Pancreas (tissue), 10 donors: ENCODE measurements around the gene TMEM235. TPM values are rescaled to one million over a fixed set of nuclear protein-coding genes. Genes with fewer than 3 reads are reported as not detected.

Source experiments
- ATAC-seq, 4 donors: fragments of 200-7000 bp; cut with Tn5 transposase; one replicate each; pipeline versions ENCODE4 v1.8.0 to v1.9.1; 2020; ENCODE audit warnings: mild to moderate bottlenecking in 4 of 4, moderate library complexity in 4 of 4
- DNase-seq, 6 donors: peaks; one replicate each; pipeline ENCODE4 v3.0.0-alpha.2; 2020
- FAIRE-seq: peaks from 2 replicates; lab custom pipeline; 2012; peaks lifted over from hg19 to GRCh38; lab: Jason Lieb, UNC
- H3K27ac ChIP-seq, 4 donors: fragments of 200-600 bp; sonication (generic); 1 replicate in 3 of 4; 2 replicates in 1 of 4; pipeline versions ENCODE4 v1.5.0 to v1.8.0; 2020
- H3K27me3 ChIP-seq, 4 donors: fragments of 200-600 bp; one replicate each; pipeline ENCODE4 v1.8.0; 2021
- H3K36me3 ChIP-seq, 3 donors: fragments of 200-600 bp; sonication (generic) in 1 of 3; one replicate each; pipeline versions ENCODE4 v1.5.0 to v1.8.0; 2020 to 2021
- H3K4me1 ChIP-seq, 3 donors: fragments of 200-600 bp; one replicate each; pipeline ENCODE4 v1.8.0; 2021
- H3K4me3 ChIP-seq, 4 donors: fragments of 200-600 bp; sonication (generic) in 2 of 4; one replicate each; pipeline versions ENCODE4 v1.5.0 to v1.8.0; 2020 to 2021
- H3K9me3 ChIP-seq, 4 donors: fragments of 200-600 bp; one replicate each; pipeline ENCODE4 v1.8.0; 2021
- CTCF ChIP-seq, 4 donors: fragments of 200-600 bp; sonication (generic) in 3 of 4; IDR thresholded peaks; one replicate each; pipeline versions ENCODE4 v1.5.0 to v1.8.0; 2021; ENCODE audit warnings: antibody characterized with exemption in 4 of 4
- WGBS, 2 donors: extraction: QIAGEN DNeasy Blood & Tissue Kit; methylation state at CpG; one replicate each; pipeline ENCODE4 v1.1.7; 2013; 5-methylcytosine and 5-hydroxymethylcytosine counted together
- intact Hi-C, 3 donors: fragments of 100-400 bp; cut with DNase I; formaldehyde crosslinking; loops; one replicate each; pipeline versions ENCODE4 v1.11.1 to v1.14.2; 2022
- polyA plus RNA-seq, 2 donors: library from polyadenylated mRNA; stranded (reverse); fragments of 200-250 nt; gene quantifications; one replicate each; pipeline ENCODE4 v1.2.3, GENCODE V29; 2013
- total RNA-seq, 6 donors: library from RNA; stranded (reverse); fragmentation: NEBNext Ultra II Directional in 4 of 6; extraction: Animal tissue kit (Norgen Biotek cat#: 25700) in 4 of 6; gene quantifications; one replicate each; pipeline versions ENCODE4 v1.2.1 to v1.2.4, GENCODE V29; 2021 to 2023
- donor health status: healthy with polysubstance abuse.
- donor health status: DM: no; HTN: no; CAD: no; lungs with moderate emphysema.
- donor health status: DM: no; HTN: no; CAD: no.
- donor health status: control.
- donor health status: control.
- donor health status: Bipolar disorder and iron deficiency.
- donor health status: DM: yes; HTN: yes; CAD: no.
- donor health status: DM: no; HTN: no; CAD: no.
- donor health status: DM: no; HTN: no; CAD: no.
- donor health status: DM: yes; HTN: yes; CAD: no.

The TMEM235 gene
- total and polyA plus RNA-seq, 8 donors: 0.05 to 0.11 TPM; not detected in 6

- FAIRE-seq: no peak
- Histone ChIP-seq H3K9me3 (no peaks in the 10 kb centered on the region), H3K27me3 (no peaks in the 10 kb centered on the region), H3K36me3 (no peaks in the 10 kb centered on the region), H3K4me1 (no peaks in the 10 kb centered on the region), H3K27ac (no peak overlapping the region), H3K4me3 (no peak overlapping the region)
- intact Hi-C loops: loop anchor here in 2 of 3 donors (5.0 kb wide), 1 partner anchor 138 kb away; no protein-coding TSS in a partner anchor
- TF ChIP-seq CTCF (IDR thresholded peaks at IDR 0.05): no peak
- DNase-seq: peak in 1 of 6 donors; percentile 67
- WGBS, 2 donors: 57 to 64% methylated on average over 20 of the region's 20 CpGs
- ATAC-seq: no peak
These were observed 18.7 kb downstream of the TMEM235 start for GRCh38 chr17:78249818-78250806.

DNA sequence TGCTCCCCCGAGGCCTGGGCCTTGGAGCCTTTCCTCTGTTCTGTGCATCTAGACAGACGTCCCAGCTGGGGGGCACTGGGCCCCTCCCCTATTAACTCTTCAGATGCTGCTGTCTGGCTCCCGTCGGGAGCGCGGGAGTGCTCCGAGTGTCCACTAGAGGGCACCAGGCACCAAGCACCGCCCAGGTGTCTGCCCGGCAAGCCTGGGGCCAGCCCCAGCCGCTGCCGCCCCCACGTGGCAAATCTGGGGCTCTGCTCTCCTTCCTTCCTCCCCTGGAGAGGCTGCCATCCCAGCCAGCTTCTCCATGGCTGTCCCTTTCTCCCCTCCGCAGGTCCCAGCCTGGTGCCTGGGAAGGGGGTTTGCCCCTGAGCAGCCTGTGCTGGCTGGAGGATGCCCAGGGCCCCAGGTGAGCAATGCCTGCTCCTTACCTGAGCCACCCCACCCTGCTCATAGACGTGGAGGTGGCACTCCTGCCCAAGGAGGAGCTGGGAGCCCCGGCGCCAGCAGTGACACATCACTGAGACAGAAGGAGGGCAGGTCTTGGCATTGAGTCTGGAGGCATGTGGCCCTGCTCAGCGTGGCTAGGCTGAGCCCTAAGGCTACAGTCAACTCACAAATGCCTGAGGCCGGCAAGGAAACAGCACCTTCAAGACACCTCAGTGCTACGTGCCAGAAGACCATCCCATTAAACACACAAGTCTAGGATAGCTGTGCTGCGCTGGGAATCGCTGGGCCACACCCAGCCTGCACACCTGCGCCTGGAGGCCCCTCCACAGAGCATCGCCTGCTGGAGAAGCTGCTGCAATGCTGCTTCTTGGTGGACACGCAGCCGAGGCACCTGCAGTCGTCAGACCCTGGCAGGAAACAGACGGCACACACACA is 19.7 kb downstream of the TMEM235 start:
- H3K9me3 ChIP-seq: no peaks in the 10 kb centered on the region
- DNase-seq (peak; percentile 80 to 96 (median 89)), FAIRE-seq (no peak), ATAC-seq (peak; percentile 80 to 93 (median 89))
- TF ChIP-seq CTCF (IDR thresholded peaks at IDR 0.05): peak; percentile 100
- H3K4me3 ChIP-seq: peak overlapping the region in 1 of 4 donors; percentile 0
- H3K4me1 ChIP-seq: no peaks in the 10 kb centered on the region
- no peaks in the 10 kb centered on the region for H3K27me3 ChIP-seq
- no peaks in the 10 kb centered on the region for H3K36me3 ChIP-seq
- WGBS, 2 donors: 24 to 35% methylated on average over 21 to 27 of the region's 27 CpGs
- H3K27ac ChIP-seq: no peak overlapping the region
- intact Hi-C loops: no loop called here

DNA sequence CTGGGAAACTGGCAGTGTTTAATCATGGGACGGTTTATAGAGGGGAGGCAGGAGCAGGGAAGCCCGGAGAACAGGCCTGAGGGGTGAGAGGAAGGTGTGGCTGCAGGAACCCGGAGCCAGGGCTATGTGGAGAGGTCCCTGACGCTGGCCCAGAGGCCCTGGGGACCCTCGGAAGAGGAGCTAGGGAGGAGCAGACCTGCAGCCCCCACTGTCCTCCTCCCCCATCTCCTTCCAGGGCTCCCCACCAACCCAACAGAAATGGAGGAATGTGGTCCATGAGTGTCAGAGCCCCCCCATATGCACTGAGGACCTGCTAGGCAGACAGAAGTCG is 20.3 kb downstream of the TMEM235 start:
- Histone ChIP-seq H3K4me1 (no peaks in the 10 kb centered on the region), H3K27me3 (no peaks in the 10 kb centered on the region), H3K27ac (no peak overlapping the region), H3K9me3 (no peaks in the 10 kb centered on the region), H3K4me3 (no peak overlapping the region), H3K36me3 (no peaks in the 10 kb centered on the region)
- intact Hi-C loops: no loop called here
- WGBS, 2 donors: 59 to 69% methylated on average over 6 of the region's 6 CpGs
- DNase-seq (peak in 1 of 6 donors; percentile 56), ATAC-seq (no peak), FAIRE-seq (no peak)
- no peak for TF ChIP-seq CTCF (IDR thresholded peaks at IDR 0.05)

DNA sequence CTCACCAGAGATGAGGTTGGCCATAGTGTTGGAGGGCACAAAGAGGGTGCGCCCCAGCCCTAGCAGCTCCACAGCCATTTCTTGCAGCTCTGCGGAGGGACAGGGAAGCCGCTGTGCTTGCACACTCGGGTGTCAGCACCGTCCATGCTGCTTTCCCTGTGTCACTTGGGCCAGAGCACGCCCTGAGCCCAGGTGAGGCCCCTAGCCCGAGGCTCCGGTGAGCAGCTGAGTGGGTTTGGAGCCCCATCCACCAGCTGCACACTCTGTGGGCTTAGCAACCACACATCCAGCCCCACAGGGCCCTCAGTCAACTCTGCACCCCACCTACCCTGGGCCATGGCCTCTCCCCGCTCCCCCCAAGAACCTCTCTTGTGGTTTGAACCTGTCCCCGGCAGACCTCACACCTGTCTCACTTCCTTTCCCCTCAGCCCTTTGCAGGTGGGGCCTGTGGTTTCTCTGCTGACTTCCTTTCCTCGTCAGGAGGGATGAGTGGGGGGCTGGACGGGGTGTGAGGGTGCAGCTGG is 20.7 kb downstream of the TMEM235 start:
- WGBS, 2 donors: 75 to 79% methylated on average over 12 of the region's 12 CpGs
- no peaks in the 10 kb centered on the region for H3K4me1 ChIP-seq
- no peak for ATAC-seq

More for the DNA sequence above, 20.7 kb downstream of the TMEM235 start:
- no peak for TF ChIP-seq CTCF (IDR thresholded peaks at IDR 0.05)
- H3K36me3 ChIP-seq: no peaks in the 10 kb centered on the region
- peak in 2 of 6 donors; percentile 58 to 74 for DNase-seq
- H3K27ac ChIP-seq: no peak overlapping the region
- intact Hi-C loops: no loop called here
- H3K9me3 ChIP-seq: no peaks in the 10 kb centered on the region
- no peaks in the 10 kb centered on the region for H3K27me3 ChIP-seq
- FAIRE-seq: no peak
- H3K4me3 ChIP-seq: no peak overlapping the region
